ENCODE data around the gene WDR62. TPM values are rescaled to one million over a fixed set of nuclear protein-coding genes. Genes with fewer than 3 reads are reported as not detected.

WDR62 gene
- total RNA-seq, 1 experiment from 2014 or later: 14.0 TPM

GRCh38 chr19:36114721-36115452 lies 60.2 kb downstream of the WDR62 start, which contains the start of gene POLR2I:
POLR2I (minus strand) TSS chr19:36114875; CDS start chr19:36114856, 19 bp downstream.
- TF ChIP-seq, protein P1, sequence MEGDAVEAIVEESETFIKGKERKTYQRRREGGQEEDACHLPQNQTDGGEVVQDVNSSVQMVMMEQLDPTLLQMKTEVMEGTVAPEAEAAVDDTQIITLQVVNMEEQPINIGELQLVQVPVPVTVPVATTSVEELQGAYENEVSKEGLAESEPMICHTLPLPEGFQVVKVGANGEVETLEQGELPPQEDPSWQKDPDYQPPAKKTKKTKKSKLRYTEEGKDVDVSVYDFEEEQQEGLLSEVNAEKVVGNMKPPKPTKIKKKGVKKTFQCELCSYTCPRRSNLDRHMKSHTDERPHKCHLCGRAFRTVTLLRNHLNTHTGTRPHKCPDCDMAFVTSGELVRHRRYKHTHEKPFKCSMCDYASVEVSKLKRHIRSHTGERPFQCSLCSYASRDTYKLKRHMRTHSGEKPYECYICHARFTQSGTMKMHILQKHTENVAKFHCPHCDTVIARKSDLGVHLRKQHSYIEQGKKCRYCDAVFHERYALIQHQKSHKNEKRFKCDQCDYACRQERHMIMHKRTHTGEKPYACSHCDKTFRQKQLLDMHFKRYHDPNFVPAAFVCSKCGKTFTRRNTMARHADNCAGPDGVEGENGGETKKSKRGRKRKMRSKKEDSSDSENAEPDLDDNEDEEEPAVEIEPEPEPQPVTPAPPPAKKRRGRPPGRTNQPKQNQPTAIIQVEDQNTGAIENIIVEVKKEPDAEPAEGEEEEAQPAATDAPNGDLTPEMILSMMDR (conservative IDR thresholded peaks at IDR 0.05): no peak
- TF ChIP-seq EZH2 (IDR thresholded peaks at IDR 0.05; ENCODE audit: low read depth): no peak
- intact Hi-C loops (cut with micrococcal nuclease; ENCODE audit: unreplicated experiment): loop anchor here (1.0 to 10.0 kb wide), 3 partner anchors 24 to 60 kb away; partner anchors contain the start of genes THAP8 and WDR62
- ChIA-PET CTCF (interaction anchor here (0.5 kb wide), 1 partner anchor 71 kb away, joined by 3 read pairs; no protein-coding TSS in a partner anchor), POLR2A (ENCODE audit: unreplicated experiment) (interaction anchor here (0.6 to 0.9 kb wide), 5 partner anchors 10 to 1605 kb away, joined by 3 to 9 read pairs (median 6); partner anchors contain the start of gene ZNF146)
- H3K4me1 ChIP-seq (replicated peaks; ENCODE audit: insufficient read depth): peaks cover 12% of the 10 kb centered on the region
- peak within 1 kb of the TSS; percentile 88 for H3K4me2 ChIP-seq
- peak within 1 kb of the TSS; percentile 97 for H2AFZ ChIP-seq
- DNase-seq: peak; percentile 99
- H3K9me3 ChIP-seq (ENCODE audit: insufficient read depth, low read depth): no peaks in the 10 kb centered on the region
- no peaks in the 10 kb centered on the region for H3K27me3 ChIP-seq (ENCODE audit: insufficient read depth, low read depth)
- no TSS peak for BruUV-seq (replicated peaks)
- H3K4me3 ChIP-seq: peak within 1 kb of the TSS; percentile 100
- H3K36me3 ChIP-seq (ENCODE audit: low read depth): no peaks in the 10 kb centered on the region
- peak within 1 kb of the TSS; percentile 67 for H3K27ac ChIP-seq
- peaks cover 18% of the 10 kb centered on the region; the same call in 1 of the 2 replicates for H3F3A ChIP-seq (ENCODE audit: insufficient read depth, low read depth)
- no peaks in the 10 kb centered on the region; the same call in 1 of the 2 replicates for H4K20me1 ChIP-seq (ENCODE audit: insufficient read depth)
- peaks cover 24% of the 10 kb centered on the region for H3K79me2 ChIP-seq (ENCODE audit: low read depth)
- H3K9me2 ChIP-seq (ENCODE audit: insufficient read depth): no peaks in the 10 kb centered on the region

DNA sequence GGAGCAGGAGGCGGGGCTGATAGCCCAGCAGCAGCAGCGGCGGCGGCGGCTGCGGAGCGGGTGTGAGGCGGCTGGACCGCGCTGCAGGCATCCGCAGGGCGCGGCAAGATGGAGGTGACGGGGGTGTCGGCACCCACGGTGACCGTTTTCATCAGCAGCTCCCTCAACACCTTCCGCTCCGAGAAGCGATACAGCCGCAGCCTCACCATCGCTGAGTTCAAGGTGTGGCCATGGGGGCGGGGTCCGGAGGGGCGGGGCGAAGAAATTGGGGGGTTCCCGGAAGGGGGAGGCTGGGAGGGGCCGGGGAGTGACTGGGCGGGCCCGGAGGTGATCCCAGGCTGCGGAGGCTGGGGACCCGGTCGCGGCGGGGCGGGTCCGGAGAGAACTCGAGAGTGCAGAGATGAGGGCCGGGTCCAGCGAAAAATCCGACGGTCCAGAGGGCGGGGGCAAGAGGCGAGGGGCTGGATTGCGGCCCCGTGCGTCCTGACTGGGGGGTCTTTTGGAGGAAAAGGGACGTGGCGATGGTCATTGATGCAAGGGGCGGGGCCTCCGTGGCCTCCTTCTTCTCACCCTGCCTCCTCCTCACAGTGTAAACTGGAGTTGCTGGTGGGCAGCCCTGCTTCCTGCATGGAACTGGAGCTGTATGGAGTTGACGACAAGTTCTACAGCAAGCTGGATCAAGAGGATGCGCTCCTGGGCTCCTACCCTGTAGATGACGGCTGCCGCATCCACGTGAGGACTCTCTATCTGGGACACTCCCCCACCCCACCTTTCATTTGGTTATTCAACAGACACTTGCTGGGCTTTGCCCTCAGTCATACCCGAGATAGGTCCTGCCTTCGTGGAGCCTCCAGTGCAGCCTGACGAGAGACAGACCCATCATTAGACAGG lies 61.0 kb downstream of the WDR62 start, which contains the start of gene TBCB:
TSS of gene TBCB (plus strand) at position 16 of the 891 bp plus-strand sequence. CDS start at position 109, 93 bp downstream.
- peaks cover 24% of the 10 kb centered on the region for H3K79me2 ChIP-seq (ENCODE audit: low read depth)
- POLR2A ChIA-PET (ENCODE audit: unreplicated experiment): interaction anchor here (0.6 to 0.9 kb wide), 3 partner anchors 11 to 1604 kb away, joined by 3 to 9 read pairs (median 3); no protein-coding TSS in a partner anchor
- H3K4me3 ChIP-seq: peak within 1 kb of the TSS; percentile 100
- no peaks in the 10 kb centered on the region for H3K9me3 ChIP-seq (ENCODE audit: insufficient read depth, low read depth)
- H3K36me3 ChIP-seq (ENCODE audit: low read depth): no peaks in the 10 kb centered on the region
- intact Hi-C loops (cut with micrococcal nuclease; ENCODE audit: unreplicated experiment): loop anchor here (1.0 to 10.0 kb wide), 3 partner anchors 24 to 61 kb away; partner anchors contain the start of genes THAP8 and WDR62
- peaks cover 12% of the 10 kb centered on the region for H3K4me1 ChIP-seq (replicated peaks; ENCODE audit: insufficient read depth)
- H3K27ac ChIP-seq: peak within 1 kb of the TSS; percentile 67
- TF ChIP-seq, protein P1 (conservative IDR thresholded peaks at IDR 0.05): no peak
- TF ChIP-seq EZH2 (IDR thresholded peaks at IDR 0.05; ENCODE audit: low read depth): no peak
- DNase-seq: peak in 1 of 2 experiments; percentile 79
- peak within 1 kb of the TSS; percentile 88 for H3K4me2 ChIP-seq
- CTCF ChIA-PET: interaction anchor here (0.5 kb wide), 1 partner anchor 72 kb away, joined by 3 read pairs; no protein-coding TSS in a partner anchor
- no peaks in the 10 kb centered on the region; the same call in 1 of the 2 replicates for H4K20me1 ChIP-seq (ENCODE audit: insufficient read depth)
- H2AFZ ChIP-seq: peak within 1 kb of the TSS; percentile 97
- no TSS peak for BruUV-seq (replicated peaks)
- H3K9me2 ChIP-seq (ENCODE audit: insufficient read depth): no peaks in the 10 kb centered on the region
- no peaks in the 10 kb centered on the region for H3K27me3 ChIP-seq (ENCODE audit: insufficient read depth, low read depth)
- peaks cover 18% of the 10 kb centered on the region; the same call in 1 of the 2 replicates for H3F3A ChIP-seq (ENCODE audit: insufficient read depth, low read depth)

DNA sequence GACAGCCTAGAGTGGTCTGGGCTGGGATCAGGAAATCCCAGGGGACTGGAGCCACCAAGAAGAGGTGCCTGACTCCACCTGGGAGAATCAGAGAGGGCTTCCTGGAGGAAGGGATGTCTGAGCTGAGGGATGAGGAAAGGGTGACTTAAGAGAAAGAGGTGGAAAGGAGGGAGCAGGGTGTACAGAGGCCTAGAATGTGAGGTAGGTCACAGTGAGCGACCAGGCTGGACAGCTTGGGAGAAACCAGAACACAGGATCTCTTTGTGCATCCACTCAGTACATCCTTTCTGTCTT lies 61.6 kb downstream of the WDR62 start:
- Histone ChIP-seq H3K79me2 (ENCODE audit: low read depth) (peaks cover 24% of the 10 kb centered on the region), H3K4me2 (peak overlapping the region; percentile 79), H3K9me2 (ENCODE audit: insufficient read depth) (no peaks in the 10 kb centered on the region), H3K4me1 (replicated peaks; ENCODE audit: insufficient read depth) (peaks cover 12% of the 10 kb centered on the region), H3K27me3 (ENCODE audit: insufficient read depth, low read depth) (no peaks in the 10 kb centered on the region), H3K36me3 (ENCODE audit: low read depth) (no peaks in the 10 kb centered on the region), H3F3A (ENCODE audit: insufficient read depth, low read depth) (peaks cover 18% of the 10 kb centered on the region; the same call in 1 of the 2 replicates), H4K20me1 (ENCODE audit: insufficient read depth) (no peaks in the 10 kb centered on the region; the same call in 1 of the 2 replicates), H3K27ac (no peak overlapping the region), H2AFZ (0 out of 2 replicates have a peak overlapping the region, but pooled peaks have one; percentile 82), H3K9me3 (ENCODE audit: insufficient read depth, low read depth) (no peaks in the 10 kb centered on the region), H3K4me3 (peak overlapping the region; percentile 100)
- BruUV-seq (replicated peaks): no TSS peak
- CTCF ChIA-PET: no interaction called here
- TF ChIP-seq, protein P1 (conservative IDR thresholded peaks at IDR 0.05): no peak
- no peak for TF ChIP-seq EZH2 (IDR thresholded peaks at IDR 0.05; ENCODE audit: low read depth)
- intact Hi-C loops (cut with micrococcal nuclease; ENCODE audit: unreplicated experiment): loop anchor here (10.0 kb wide), 1 partner anchor 61 kb away; the partner anchor contains the start of genes THAP8 and WDR62
- no peak for DNase-seq
- POLR2A ChIA-PET (ENCODE audit: unreplicated experiment): no interaction called here

All from PC-9 (cell line).